GM21786 (cell line): Measurements from ENCODE around the gene TMC2.

ENCODE experiments used
- ATAC-seq: cut with Tn5 transposase; IDR thresholded peaks from one replicate; pipeline ENCODE4 v1.9.1; 2021; ENCODE audit not compliant: unreplicated experiment

Gene TMC2

DNA sequence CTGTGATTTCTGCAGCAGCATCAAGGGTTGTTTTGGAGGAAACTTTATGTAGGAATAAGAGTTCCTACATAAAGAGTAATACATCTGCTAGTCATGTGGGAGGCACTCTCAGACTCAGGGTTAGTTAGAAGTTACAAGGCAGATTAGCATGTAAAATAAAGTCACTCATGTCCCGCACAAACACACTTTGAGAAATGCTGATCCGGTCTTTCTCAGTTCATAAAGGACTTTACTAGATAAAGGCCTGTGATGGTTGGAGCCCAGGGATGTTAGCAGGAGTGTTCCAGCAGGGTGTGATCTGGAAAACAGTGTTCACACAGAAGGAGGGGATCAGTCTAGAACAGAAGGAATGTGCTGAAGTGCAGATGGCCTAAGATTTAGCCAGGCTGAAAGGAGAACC is 83.0 kb downstream of the TMC2 start:
- no peak for ATAC-seq

DNA sequence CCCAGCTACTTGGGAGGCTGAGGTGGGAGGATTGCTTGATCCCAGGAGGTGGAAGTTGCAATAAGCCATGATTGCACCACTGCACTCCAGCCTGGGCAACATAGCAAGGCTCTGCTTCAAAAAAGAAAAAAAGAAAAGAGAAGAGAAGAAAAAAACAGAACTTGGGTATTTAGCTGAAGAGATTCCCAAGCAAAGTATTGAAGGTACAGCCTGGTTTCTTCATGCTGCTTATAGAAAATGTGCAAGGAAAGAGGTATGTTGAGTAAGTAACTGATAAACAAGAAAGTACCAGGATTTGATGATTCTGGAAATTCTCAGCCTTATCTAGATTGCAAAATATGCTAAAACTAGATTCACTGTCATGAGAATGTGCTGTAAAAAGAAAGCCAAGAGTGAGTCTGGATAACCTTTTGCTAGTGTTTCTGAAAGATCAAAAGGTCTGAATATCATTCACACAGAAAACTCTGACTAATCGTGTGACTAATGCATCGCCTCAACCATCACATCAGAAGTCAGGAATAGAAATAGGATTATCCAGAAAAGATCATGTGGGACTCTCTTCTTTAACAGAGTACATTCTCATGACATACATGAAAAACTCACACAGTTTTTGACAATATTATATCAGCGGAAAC is 83.7 kb downstream of the TMC2 start:
- ATAC-seq = no peak

DNA sequence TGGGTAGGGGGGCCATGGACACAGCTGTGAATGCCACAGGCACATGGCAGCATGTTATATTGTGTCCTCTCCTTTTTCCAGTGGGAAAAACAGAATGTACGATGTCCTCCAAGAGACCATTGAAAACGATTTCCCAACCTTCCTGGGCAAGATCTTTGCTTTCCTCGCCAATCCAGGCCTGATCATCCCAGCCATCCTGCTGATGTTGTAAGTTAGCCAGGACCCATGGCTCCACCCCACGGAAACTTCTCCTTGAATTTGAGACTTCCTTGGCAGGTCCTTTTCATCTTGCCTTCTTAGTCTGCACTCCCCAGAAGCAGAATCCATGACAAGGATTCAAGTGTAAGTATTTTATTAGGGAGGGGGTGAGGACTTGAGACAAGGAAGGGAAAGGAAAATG is 87.8 kb downstream of the TMC2 start:
- ATAC-seq = no peak

DNA sequence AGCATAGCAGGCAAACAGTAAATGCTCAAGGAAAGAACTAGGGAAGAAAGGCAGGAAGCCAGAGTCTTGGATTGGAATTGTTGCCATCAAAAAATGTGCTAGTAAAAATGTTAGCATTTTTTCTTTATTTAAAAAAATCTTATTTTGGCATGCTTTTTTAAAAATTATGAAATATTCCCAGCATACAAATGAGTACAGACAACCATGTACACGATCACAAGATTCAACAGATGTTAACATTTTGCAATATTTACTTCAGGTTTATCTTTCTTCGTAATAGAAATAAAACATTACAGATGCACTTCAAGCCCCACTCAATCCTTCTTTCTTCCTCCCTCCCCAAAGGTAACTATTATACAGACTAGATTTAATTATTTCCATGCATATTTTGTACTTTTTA is 88.7 kb downstream of the TMC2 start:
- no peak for ATAC-seq

DNA sequence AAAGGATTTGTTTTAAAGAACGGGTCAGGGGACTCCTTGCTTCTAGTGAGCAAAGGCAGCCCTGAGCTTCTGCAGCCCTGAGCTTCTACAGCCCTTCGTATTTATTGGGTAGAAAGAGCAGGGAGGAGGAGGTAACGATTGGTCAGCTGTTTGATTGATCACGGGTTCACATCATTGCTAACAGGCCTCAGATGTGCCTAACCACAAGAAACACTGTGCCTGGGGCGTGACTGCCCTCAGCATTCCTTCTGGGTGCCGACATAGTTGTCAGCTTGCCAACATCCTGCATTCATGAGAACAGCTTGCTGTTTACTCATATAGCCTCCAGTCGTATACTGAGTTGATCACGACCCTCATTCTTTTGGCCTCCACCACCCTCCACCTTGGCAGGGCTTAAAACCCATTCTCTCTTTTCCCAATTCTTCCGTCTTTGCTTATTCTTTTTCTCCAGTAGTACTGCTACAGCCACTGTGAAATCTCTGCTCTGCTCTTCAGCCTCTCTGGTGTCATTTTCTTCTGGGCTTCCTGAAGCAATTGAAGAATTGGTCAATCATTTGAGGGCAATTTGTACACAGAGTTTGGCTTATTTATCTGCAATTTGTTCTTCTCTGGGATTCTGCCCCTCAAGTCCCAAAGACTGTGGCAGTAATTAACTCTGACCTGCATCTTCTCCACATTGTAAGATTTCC is 90.6 kb downstream of the TMC2 start:
- no peak for ATAC-seq

DNA sequence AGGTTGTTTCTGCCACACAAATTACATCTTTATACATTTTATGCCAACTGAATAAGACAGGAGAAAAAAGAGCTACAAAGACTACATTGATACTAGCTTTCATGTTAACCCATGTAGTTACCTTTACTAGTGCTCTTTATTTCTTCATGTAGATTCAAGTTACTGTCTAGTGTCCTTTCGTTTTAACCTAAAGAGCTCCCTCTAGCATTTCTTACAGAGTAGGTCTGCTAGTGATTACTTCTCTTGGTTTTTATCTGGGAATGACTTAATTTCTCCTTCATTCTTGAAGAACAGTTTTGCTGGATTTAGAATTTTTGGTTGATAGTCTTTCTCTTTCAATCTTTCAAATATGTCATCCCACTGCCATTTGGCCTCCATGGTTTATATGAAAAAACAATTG is 94.9 kb downstream of the TMC2 start:
- ATAC-seq = no peak

DNA sequence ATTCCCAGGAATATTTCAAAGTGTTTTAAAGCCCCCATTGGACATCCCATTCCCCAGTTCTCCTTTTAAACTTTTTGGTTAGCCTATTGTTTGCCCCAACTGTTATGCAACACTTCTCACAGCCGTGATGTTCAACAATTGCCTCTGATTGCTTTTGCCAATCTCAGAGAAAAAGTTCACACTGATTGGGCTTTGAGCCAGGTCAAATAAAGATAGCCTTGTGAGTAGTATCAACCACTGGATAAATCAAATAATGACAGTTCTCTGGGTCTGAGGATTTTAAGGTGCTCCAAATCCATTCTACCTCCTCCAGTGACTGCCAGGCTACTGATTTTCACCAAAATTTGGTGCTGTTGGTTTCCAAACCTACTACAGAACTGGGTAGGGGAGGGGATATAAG is 97.0 kb downstream of the TMC2 start:
- ATAC-seq = no peak

DNA sequence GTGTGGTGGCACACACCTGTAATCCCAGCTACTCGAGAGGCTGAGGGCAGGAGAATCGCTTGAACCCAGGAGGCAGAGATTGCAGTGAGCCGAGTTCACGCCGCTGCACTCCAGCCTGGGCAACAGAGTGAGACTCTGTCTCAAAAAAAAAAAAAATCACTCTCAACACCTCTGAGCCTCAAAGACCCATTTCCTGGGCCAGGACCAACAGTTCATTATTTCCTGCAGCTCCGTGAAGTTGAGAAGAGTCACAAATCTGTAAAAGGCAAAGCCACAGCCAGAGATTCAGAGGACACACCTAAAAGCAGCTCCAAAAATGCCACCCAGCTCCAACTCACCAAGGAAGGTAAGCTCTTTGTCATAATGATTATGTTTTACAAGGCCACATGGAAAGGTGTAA is 100.9 kb downstream of the TMC2 start:
- ATAC-seq = no peak

DNA sequence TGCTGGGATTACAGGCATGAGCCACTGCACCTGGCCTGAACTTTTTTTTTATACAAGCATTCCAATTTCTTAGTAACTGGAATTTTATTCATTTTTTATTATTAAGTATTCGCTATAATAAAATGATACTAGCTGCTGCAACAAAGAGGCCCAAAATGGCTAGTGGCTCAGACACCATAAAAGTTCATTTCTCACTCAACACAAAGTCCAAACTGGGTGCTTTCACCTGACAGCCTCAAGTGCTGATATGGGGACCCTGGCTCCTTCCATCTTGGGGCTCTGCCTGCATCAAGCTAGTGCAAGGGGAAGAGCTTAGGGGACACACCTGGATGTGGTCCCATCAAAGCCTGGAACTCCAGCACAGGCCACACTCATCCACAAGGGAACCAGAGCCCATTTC is 103.9 kb downstream of the TMC2 start:
- no peak for ATAC-seq

DNA sequence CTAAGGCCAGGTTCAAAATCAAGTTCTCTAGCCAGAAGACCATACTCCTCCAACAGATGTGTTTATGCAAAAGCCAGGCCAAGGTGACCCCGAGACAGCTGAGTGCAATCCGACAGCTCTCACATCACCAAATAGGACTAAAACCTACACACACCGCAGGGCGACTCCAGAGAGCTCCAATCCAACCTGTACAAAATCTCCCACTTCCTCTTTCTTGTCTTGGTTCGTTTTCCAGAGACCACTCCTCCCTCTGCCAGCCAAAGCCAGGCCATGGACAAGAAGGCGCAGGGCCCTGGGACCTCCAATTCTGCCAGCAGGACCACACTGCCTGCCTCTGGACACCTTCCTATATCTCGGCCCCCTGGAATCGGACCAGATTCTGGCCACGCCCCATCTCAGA is 104.5 kb downstream of the TMC2 start:
- ATAC-seq = no peak

DNA sequence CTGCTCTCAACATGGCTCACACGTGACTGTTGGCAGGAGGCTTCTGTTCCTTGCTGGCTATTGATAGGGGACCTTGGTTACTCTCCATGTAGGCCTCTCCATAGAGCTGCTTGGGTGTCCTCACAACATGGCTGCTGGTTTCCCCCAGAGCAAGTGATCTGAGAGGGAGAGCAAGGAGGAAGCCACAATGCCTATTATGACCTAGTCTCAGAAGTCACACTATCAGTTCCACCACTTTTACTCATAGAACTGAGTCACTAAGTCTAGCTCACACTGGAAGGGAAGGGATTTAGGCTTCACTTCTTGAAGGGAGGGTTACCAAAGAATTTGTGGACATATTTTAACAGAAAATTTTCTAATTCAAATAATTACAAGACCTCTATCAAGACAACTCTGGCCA is 107.3 kb downstream of the TMC2 start:
- no peak for ATAC-seq

DNA sequence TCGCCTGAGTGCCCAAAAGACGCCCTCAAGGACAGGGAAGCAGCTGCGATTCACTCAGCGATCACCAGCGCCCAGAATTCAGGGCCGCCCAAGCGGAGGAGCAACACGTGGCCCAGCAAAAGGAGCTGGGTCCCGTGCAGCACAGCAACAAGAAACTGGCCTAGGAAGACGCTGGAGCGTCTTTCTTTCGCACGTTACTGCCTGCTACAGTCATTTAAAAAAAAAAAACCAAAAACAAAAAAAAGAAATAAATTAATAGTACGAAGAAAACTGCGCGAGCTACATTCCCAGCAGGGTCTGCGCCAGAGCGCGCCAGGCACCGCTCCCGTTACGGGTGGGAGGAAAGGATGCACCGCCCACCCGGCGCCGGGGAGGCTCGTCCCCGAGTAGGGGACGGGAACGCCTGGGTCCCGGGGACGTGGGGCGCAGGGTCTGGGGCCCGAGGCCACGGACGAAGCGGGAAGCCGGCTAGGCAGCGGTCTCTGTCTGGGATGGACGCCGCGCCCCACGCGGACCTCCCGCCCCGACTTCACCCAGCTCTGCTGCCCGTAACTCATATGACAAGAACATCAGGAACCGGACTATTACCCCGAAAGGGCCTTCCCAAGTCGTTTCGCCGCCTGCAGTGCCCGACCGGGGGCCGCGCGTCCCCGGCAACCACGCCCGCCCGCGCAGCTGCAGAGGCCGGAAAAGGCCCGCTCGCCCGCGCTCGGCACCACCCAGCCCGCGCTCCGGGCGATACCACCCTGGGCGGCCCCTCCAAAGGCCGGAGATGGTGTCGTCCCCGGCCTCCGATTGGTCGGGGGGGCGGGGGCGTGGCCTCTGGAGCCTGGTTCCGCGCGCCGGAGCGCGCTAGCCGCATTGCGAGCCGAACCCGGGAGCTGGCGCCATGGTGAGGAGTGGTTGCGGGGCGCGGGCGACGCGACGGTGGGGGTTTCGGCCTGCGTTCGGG is 115.7 kb downstream of the TMC2 start, which contains the start of gene NOP56:
TSS of gene NOP56 (plus strand) at position 861 of the 952 bp plus-strand sequence. CDS start at position 890, 29 bp downstream.
- ATAC-seq = peak; percentile 73

DNA sequence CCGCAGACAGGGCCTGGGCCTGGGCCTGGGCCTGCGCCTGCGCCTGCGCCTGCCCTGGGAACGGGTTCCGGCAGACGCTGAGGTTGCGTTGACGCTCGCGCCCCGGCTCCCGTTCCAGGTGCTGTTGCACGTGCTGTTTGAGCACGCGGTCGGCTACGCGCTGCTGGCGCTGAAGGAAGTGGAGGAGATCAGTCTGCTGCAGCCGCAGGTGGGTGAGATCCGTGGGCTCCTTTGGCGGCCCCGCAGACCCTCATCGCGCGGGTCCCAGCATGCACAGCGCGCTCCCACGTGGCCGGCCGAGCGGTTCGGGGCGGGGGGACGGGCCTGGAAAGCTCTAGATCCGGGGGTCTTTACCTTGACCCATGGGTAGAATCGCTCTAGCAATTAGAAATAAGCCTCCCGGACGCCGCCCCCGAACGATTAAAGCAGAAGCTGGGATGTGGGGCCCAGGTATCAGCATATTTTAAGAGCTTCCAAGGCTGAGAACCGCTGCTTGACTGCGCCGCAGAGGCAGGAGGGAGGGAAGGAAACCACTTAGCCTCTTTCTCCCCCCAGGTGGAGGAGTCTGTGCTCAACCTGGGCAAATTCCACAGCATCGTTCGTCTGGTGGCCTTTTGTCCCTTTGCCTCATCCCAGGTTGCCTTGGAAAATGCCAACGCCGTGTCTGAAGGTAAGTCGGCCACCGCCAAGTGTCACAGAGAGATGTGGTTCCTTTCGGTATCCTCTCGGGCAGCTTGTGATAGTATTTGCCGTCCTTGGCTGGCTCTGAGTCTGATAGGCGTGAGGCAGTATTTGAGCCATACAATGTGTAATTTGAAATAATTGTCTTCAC is 116.6 kb downstream of the TMC2 start:
- peak; percentile 43 for ATAC-seq

DNA sequence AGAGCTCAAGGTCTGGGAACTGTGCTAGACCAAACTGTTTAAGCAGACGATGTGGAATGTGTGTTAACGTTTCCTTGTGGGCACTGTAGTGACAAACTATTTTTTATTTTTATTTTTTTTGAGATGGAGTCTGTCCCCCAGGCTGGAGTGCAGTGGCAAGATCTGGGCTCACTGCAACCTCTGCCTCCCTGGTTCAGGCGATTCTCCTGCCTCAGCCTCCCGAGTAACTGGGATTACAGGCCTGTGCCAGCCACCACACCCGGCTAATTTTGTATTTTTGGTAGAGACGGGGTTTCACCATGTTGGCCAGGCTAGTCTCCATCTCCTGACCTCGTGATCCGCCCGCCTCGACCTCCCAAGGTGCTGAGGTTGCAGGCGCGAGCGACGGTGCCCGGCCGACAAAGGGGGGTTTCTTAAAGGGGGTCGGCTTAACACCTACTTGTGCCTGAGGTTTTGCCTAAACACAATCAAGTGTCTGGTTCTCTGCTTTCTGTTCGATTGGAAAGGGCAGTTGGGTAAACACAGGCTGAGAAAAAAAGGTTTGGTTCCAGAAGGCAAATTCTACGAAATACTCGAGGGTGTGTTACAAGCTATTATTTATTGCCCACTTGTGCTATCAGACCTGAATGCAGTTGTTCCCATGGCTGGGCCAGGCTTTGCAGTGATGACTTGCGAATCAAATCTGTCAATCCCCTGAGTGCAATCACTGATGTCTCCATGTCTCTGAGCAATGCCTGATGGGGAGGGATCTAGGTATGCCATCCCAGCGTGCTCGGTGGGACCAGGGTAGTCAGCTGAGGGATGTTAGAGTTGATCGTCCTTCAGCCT is 117.4 kb downstream of the TMC2 start:
- ATAC-seq = no peak

DNA sequence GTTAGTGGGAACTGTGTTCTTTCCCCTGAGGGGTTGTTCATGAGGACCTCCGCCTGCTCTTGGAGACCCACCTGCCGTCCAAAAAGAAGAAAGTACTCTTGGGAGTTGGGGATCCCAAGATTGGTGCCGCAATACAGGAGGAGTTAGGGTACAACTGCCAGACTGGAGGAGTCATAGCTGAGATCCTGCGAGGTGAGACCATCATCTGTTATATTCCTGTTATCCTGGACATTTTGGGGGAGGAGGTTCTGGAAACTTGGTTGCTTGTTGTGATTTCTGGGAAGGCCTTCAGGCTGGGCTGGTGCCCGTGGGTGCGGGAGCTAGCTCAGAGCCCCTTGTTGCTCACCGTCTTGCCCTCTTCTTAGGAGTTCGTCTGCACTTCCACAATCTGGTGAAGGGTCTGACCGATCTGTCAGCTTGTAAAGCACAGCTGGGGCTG is 118.0 kb downstream of the TMC2 start:
- no peak for ATAC-seq

DNA sequence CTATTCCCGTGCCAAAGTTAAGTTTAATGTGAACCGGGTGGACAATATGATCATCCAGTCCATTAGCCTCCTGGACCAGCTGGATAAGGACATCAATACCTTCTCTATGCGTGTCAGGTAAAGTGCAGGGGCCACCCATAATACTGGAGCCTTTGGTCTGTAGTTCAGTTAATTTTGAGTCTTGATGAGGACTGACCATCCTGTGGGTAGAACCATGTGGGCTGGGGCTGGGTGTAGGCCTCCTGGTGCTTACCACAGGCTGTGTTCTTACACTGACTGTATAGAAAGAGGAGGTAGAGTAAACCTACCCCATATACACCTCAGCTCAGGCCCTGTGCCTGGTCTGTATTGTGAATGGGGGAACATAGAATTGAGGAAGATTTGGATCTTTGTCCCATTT is 118.5 kb downstream of the TMC2 start:
- no peak for ATAC-seq

DNA sequence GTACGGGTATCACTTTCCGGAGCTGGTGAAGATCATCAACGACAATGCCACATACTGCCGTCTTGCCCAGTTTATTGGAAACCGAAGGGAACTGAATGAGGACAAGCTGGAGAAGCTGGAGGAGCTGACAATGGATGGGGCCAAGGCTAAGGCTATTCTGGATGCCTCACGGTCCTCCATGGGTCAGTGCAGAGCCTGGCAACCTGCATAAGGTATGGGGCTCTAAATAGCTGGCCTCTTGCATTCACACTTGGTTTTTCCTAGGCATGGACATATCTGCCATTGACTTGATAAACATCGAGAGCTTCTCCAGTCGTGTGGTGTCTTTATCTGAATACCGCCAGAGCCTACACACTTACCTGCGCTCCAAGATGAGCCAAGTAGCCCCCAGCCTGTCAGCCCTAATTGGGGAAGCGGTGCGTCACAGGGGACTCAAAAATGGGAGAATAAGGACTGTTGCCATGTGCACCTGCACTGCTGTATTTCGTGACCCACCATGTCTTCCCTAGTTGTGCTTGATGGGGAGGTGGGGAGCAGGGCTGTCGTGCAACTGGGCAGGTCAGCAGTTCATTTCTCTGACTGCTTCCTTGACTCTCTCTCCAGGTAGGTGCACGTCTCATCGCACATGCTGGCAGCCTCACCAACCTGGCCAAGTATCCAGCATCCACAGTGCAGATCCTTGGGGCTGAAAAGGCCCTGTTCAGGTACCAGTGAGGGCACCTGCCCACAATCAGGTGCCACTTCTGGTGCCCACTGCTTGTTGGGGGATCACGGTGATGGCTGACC is 119.2 kb downstream of the TMC2 start:
- ATAC-seq = no peak

DNA sequence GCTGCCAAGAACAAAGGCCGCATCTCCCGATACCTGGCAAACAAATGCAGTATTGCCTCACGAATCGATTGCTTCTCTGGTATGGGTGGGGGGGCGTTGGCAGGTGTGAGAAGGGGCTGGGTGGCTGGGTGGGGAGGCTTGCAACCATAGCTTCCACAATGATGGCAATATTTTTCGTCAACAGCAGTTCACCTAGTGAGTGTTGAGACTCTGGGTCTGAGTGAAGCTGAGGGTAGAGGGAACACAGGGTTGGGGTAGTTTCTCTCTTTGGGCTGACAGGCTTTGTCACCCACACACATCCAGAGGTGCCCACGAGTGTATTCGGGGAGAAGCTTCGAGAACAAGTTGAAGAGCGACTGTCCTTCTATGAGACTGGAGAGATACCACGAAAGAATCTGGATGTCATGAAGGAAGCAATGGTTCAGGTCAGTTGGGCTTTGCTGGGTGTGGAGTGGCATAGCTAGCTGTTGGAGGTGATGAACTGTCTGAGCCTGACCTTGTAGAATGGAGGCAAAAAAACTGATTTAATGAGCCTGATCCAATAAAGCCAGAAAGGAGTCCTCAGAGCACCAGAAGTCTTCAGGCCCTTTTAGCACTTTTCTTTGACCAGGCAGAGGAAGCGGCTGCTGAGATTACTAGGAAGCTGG is 120.2 kb downstream of the TMC2 start:
- no peak for ATAC-seq

DNA sequence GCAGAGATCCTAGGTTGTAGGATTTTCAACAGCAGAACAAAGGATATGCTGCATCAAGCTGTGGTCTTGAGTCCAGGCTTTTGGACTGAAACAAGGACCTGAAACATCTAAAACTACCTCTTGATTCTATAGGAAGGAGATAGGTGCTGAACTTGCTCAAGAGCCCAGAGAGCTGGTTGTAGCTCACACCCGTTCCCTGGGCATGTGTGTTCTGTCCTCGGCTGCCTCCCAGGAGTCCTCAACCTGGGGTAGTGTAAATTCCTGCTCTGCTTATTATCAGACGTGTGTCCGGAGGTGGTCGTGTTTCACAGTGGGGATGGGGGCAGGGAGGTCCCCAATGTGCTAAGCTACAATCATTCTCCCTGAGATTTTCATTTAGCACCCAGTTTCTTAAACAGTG is 120.9 kb downstream of the TMC2 start:
- no peak for ATAC-seq
